ENCODE results near the gene RAB11FIP3. TPM values are rescaled to one million over a fixed set of nuclear protein-coding genes. Genes with fewer than 3 reads are reported as not detected.
"Not testable (repeated sequence)": the region's sequence is repeated elsewhere in the genome, so short reads cannot be mapped to it uniquely, and the experiment has no call there.

The RAB11FIP3 gene
- total RNA-seq, 1 experiment from 2014 or later: 37.5 TPM

DNA sequence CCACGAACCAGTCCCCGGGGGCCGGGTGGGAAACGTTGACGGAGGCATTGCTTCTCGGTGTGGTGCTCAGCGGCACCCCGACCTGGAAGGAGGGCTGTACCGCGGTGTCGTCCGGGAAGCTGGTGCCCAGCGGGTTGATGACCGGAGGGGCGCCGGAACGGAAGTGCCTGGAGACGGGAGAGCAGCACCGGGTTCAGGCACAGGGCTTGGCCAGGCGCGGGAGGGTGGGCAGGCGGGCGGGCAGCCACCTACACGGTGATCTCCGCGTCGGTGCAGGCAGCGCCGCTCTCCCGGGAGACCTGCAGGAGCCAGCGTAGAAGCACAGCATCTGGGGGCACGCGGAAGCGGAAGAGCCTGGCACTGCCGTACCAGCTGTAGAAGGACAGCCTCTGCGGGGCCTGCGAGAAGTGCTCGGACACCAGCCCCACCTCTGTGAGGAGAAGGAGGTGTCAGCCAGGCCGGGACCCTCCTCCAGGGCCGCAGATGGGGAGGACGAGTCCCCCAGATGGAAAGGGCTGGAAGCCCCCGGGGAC, 48.0 kb upstream of the RAB11FIP3 start:
- POLR2A ChIA-PET: no interaction called here
- TF ChIP-seq, protein P1, sequence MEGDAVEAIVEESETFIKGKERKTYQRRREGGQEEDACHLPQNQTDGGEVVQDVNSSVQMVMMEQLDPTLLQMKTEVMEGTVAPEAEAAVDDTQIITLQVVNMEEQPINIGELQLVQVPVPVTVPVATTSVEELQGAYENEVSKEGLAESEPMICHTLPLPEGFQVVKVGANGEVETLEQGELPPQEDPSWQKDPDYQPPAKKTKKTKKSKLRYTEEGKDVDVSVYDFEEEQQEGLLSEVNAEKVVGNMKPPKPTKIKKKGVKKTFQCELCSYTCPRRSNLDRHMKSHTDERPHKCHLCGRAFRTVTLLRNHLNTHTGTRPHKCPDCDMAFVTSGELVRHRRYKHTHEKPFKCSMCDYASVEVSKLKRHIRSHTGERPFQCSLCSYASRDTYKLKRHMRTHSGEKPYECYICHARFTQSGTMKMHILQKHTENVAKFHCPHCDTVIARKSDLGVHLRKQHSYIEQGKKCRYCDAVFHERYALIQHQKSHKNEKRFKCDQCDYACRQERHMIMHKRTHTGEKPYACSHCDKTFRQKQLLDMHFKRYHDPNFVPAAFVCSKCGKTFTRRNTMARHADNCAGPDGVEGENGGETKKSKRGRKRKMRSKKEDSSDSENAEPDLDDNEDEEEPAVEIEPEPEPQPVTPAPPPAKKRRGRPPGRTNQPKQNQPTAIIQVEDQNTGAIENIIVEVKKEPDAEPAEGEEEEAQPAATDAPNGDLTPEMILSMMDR (IDR thresholded peaks at IDR 0.05; ENCODE audit: unreplicated experiment): no peak
- H3K4me3 Mint-ChIP-seq (ENCODE audit: unreplicated experiment): no peak overlapping the region
- intact Hi-C loops (cut with micrococcal nuclease): no loop called here
- CTCF ChIA-PET: no interaction called here
- H3K4me1 Mint-ChIP-seq (ENCODE audit: insufficient read depth, unreplicated experiment): no peaks in the 10 kb centered on the region
- BruUV-seq (replicated peaks): no TSS peak
- H3K27me3 Mint-ChIP-seq (ENCODE audit: insufficient read depth, unreplicated experiment): no peaks in the 10 kb centered on the region
- no peaks in the 10 kb centered on the region for H3K9me3 Mint-ChIP-seq (ENCODE audit: unreplicated experiment)
- H3K36me3 Mint-ChIP-seq (ENCODE audit: insufficient read depth, unreplicated experiment): peaks cover 7% of the 10 kb centered on the region
- no peak for DNase-seq (ENCODE audit: unreplicated experiment)
- H3K27ac Mint-ChIP-seq (ENCODE audit: low read depth, unreplicated experiment): no peak overlapping the region

DNA sequence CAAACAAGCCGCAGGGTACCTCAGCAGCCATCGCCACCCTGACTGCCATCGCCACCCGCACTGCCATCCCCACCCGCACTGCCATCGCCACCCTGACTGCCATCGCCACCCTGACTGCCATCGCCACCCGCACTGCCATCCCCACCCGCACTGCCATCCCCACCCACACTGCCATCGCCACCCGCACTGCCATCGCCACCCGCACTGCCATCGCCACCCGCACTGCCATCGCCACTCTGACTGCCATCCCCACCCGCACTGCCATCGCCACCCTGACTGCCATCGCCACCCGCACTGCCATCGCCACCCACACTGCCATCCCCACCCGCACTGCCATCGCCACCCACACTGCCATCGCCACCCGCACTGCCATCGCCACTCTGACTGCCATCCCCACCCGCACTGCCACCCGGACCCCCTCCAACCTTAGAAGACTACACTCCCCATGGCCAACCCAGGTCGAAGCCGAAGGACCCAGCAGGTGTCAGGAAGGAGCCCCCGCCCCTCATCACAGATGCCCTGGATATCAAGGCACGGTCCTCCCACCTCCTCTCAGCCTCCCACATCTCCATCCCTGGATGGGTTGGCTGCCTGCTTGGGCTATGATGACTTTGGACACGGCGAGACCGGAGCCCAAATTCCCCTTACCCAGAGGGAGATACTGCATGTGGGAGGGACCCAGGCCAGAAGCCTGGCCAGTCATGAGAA, 47.2 kb upstream of the RAB11FIP3 start:
- CTCF ChIA-PET: interaction anchor here (1.6 kb wide), 1 partner anchor 16 kb away, joined by 5 read pairs; no protein-coding TSS in a partner anchor
- H3K36me3 Mint-ChIP-seq (ENCODE audit: insufficient read depth, unreplicated experiment); H3K27me3 Mint-ChIP-seq (ENCODE audit: insufficient read depth, unreplicated experiment); H3K9me3 Mint-ChIP-seq (ENCODE audit: unreplicated experiment); H3K4me1 Mint-ChIP-seq (ENCODE audit: insufficient read depth, unreplicated experiment); intact Hi-C loops (cut with micrococcal nuclease); POLR2A ChIA-PET; BruUV-seq (replicated peaks); H3K4me3 Mint-ChIP-seq (ENCODE audit: unreplicated experiment); DNase-seq (ENCODE audit: unreplicated experiment); H3K27ac Mint-ChIP-seq (ENCODE audit: low read depth, unreplicated experiment): not testable (repeated sequence)

DNA sequence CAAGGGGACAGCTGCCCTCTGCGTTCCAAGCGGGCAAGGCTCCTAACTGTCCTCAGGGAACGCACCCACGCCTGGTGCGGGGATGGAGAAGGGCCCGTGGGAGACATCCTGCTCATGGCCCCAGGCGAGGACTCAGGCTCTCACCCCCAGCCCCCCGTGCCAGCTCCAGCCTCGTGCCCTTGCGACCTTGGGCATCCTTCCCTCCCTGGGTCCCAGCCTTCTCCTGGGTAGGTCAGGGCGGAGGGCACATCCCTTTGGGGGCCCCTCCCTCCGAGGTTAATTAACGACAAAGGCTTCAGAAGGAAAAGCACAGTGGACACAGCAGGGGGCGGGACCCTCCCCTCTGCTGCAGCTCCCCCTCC, 46.6 kb upstream of the RAB11FIP3 start:
- H3K4me3 Mint-ChIP-seq (ENCODE audit: unreplicated experiment): no peak overlapping the region
- no TSS peak for BruUV-seq (replicated peaks)
- intact Hi-C loops (cut with micrococcal nuclease): no loop called here

DNA sequence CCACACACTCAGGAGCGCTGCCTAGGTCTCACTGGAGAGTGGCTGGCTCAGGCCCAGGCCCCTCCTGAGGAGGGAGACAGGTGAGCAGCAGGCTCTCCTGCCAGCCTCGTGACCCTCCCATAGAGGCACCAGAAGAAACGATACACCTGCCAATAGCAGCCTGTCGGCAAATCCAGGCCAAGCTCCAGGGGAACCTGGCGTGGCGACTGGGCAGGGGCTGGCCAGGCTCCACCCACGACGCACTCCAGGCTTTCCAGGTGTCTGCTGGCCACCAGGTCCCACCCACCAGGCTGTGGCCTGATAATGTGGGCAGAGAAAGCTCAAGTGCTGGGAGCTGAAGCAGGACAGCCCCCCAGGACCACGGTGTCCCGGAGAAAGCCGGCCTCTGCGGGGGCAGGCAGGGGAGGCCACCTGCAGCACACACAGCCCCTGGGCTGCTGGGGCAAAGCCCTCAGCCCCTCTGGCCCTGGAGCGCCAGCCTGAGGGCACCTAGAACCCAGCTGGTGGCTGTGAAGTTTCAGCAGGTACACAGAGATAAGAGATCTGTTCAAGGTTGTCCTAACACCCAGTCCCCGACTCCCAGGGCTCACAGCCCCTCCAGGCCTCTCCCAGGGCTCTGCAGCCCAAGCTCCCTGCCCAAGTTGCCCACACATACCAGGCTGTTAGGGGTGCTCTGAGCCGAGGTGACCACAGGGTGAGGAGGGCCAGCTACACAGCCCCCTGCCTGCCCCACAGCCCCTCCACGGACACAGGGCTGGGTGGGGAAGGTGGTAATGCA, 46.1 kb upstream of the RAB11FIP3 start:
- no peak overlapping the region for H3K27ac Mint-ChIP-seq (ENCODE audit: low read depth, unreplicated experiment)
- CTCF ChIA-PET: interaction anchor here (1.6 kb wide), 1 partner anchor 17 kb away, joined by 5 read pairs; no protein-coding TSS in a partner anchor
- no peaks in the 10 kb centered on the region for H3K9me3 Mint-ChIP-seq (ENCODE audit: unreplicated experiment)
- TF ChIP-seq, protein P1 (IDR thresholded peaks at IDR 0.05; ENCODE audit: unreplicated experiment): no peak
- H3K4me3 Mint-ChIP-seq (ENCODE audit: unreplicated experiment): no peak overlapping the region
- intact Hi-C loops (cut with micrococcal nuclease): no loop called here
- POLR2A ChIA-PET: interaction anchor here (1.0 to 1.3 kb wide), 2 partner anchors 9 to 45 kb away, joined by 4 to 6 read pairs; partner anchors contain the start of gene MRPL28
- peaks cover 16% of the 10 kb centered on the region for H3K36me3 Mint-ChIP-seq (ENCODE audit: insufficient read depth, unreplicated experiment)
- no peak for DNase-seq (ENCODE audit: unreplicated experiment)
- BruUV-seq (replicated peaks): no TSS peak
- no peaks in the 10 kb centered on the region for H3K27me3 Mint-ChIP-seq (ENCODE audit: insufficient read depth, unreplicated experiment)
- H3K4me1 Mint-ChIP-seq (ENCODE audit: insufficient read depth, unreplicated experiment): peaks cover 6% of the 10 kb centered on the region

More for the DNA sequence above, 46.6 kb upstream of the RAB11FIP3 start:
- ChIA-PET CTCF (interaction anchor here (1.6 kb wide), 1 partner anchor 17 kb away, joined by 5 read pairs; no protein-coding TSS in a partner anchor), POLR2A (interaction anchor here (1.0 to 1.3 kb wide), 2 partner anchors 8 to 46 kb away, joined by 4 to 6 read pairs; partner anchors contain the start of gene MRPL28)
- no peaks in the 10 kb centered on the region for H3K27me3 Mint-ChIP-seq (ENCODE audit: insufficient read depth, unreplicated experiment)
- H3K4me1 Mint-ChIP-seq (ENCODE audit: insufficient read depth, unreplicated experiment): peaks cover 6% of the 10 kb centered on the region
- no peaks in the 10 kb centered on the region for H3K9me3 Mint-ChIP-seq (ENCODE audit: unreplicated experiment)
- H3K36me3 Mint-ChIP-seq (ENCODE audit: insufficient read depth, unreplicated experiment): peaks cover 15% of the 10 kb centered on the region
- DNase-seq (ENCODE audit: unreplicated experiment): no peak
- H3K27ac Mint-ChIP-seq (ENCODE audit: low read depth, unreplicated experiment): no peak overlapping the region
- TF ChIP-seq, protein P1 (IDR thresholded peaks at IDR 0.05; ENCODE audit: unreplicated experiment): no peak

Measured in MCF 10A (cell line).